ENCODE data around the gene ZNF524.
"Not testable (repeated sequence)": the region's sequence is repeated elsewhere in the genome, so short reads cannot be mapped to it uniquely, and the experiment has no call there.

The ZNF524 gene

DNA sequence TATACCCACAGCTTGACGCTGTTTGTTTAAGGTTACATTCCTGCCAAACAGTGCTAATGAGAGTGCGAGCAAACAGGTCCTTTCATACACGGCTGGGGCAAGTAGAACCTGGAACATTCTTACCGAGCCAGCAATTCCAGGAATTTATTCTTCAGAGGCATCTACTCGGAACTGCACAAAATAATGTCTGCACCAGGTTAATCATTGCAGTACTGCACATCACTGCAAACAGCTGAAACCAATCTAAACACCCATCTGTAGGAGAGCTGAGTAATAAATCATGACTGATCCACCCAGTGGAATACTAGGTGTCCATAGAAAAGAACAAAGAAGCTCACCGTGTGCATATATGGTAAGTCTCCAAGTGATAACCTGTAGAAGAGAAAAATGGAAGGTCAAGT, 18.3 kb upstream of the ZNF524 start:
- no peak for DNase-seq

DNA sequence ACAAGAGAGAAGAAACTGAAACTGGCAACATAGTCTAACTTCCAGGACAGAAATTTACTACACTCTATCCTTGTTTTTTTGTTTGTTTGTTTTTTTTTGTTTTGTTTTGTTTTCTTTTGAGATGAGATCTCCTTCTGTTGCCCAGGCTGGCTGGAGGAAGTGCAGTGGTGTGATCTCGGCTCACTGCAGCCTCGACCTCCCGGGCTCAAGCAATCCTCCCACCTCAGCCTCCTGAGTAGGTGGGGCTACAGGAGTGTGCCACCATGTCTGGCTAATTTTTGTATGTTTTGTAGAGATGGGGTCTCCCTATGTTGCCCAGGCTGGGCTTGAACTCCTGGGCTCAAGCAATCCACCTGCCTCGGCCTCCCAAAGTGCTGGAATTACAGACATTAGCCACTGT, 17.8 kb upstream of the ZNF524 start:
- DNase-seq: not testable (repeated sequence)

DNA sequence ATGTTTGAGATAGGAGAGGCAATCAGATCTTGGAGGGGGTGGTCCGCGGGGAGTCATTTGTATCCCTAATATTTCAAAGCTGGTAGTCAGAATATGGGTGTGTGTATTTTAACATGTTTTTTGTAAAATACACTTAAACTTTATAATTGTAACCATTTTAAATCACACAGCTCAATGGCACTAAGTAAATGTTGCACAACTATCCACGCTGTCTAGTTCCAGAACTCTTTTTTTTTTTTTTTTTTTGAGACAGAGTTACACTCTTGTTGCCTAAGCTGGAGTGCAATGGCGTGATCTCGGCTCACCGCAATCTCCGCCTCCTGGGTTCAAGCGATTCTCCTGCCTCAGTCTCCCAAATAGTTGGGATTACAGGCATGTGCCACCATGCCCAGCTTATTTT, 16.2 kb upstream of the ZNF524 start:
- not testable (repeated sequence) for DNase-seq

DNA sequence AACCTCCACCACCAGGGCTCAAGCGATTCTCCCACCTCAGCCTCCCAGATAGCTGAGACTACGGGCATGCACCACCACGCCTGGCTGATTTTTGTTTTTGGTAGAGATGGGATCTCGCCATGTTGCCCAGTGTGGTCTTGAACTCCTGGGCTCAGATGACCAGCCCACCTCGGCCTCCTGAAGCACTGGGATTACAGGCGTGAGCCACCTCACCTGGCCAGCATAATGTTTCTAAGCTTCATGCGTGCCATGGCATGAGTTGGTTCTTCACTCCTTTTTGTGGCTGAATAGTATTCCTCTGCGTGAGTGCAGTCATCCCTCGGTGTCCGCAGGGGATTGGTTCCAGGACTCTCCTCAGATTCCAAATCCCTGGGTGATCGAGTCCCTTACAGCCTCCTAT, 15.2 kb upstream of the ZNF524 start:
- DNase-seq: no peak

DNA sequence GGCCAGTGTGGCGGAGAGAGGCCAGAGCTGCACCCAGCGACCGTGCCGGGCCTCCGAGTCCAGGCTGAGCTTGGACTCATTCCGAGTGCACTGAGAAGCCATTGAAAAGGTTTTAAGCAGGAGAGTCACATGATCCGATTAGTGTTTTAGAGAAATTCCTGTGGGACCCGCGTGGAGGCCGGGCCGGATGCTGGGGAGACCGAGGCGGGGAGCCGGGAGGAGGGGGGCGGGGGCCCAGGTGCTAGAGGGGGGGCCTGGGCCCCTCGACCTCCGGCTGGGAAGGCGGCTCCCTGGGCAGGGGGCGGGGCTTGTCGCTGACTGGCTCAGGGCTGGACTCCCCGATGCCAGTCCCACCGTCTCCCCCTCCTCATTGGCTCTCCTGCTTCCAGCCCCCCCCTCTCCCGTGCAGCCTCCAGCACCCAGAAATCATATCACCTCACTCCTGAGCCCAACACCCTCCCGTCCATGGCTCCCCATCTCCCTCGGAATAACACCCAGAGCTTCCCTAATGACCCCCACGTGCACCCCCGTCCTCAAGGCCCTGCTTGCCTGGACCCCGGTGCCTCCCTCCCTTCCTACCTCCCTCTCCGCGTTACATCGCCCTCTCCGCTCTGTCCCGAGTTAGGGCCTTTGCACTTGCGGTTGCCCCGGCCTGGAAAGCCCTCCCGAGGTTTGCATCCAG, 14.3 kb upstream of the ZNF524 start:
- peak; percentile 92 to 94 for DNase-seq

DNA sequence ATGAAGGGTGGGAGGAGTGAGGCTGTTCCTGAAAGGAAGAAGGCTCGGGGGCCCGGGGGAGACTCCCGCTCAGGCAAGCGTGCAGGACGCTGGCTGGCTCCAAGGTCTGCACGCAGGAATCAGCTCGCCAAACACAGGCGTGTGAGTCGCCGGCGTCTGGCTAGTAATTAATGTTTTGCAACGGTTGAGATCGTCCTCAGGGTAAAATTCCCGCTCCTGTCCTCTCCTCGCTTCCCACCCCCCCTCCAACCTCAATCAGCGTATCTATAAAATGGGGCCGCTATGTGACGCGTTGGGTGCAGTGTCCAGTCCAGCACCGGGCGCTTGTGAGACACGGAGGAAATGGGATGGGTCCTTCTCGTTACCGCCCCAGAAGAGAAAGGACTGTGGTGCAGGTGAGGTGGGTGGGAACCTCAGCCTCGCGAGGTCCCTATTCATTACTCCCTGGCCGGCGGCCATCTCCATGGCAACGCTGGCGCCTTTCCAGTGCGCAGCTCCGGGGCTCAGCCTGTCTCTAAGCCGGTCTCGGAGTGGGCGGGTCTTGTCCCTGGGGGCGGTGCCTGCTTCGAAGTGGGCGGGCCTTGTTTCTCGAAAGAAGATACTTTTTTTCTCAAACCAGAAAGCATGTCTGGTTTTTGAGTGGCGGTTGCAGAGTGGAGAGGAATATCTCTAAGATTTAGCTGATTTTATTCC, 13.0 kb upstream of the ZNF524 start:
- DNase-seq: peak; percentile 88 to 95

DNA sequence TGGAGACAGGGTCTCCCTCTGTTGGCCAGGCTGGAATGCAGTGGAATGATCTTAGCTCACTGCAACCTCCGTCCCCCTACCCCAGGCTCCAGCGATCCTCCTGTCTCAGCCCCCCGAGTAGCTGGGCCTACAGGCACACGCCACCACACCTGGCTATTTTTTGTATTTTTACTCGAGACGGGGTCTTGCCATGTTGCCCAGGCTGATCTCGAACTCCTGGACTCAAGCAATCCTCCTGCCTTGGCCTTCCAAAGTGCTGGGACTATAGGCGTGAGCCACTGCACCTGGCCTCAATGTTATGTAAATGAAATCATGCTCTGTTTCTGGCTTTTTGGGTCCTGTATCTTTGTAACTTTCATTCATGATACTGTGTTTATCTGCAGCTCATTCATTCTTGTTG, 11.3 kb upstream of the ZNF524 start:
- no peak for DNase-seq

DNA sequence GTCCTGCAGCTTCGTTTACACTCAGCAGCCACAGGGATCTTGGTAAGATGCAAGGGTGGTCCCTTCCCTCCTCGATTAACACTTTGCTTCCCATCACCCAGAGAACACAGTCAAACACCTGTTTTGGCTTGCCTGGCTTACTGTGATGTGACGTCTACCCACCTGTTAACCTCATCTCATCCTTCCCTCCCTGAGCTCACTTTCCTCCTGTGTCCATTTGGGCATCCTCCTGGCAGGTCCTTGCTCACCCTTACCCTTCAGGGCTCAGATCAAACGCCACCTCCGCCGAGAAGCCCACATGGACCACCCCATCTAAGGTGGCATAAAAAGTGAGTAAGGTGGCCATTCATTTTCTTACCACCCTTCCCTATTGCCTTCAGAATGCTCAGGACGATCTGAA, 10.0 kb upstream of the ZNF524 start:
- DNase-seq: no peak

DNA sequence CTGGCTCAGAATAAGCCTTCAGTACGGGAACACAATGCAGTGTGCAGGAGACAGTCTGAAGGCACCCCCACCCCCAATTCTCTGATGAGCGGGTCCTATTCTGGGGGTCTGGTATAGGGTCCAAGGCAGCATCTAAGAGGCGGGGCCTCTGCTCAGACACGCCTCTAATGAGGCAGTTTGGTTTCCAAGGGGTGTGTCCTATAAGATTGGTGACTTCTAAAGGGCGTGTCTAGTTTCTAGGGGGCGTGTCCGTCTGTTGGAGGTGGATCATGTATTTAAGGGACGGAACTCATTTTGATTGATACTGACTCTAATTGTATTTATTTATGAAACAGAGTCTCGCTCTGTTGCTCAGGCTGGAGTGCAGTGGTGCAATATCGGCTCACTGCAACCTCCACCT, 9.5 kb upstream of the ZNF524 start:
- no peak for DNase-seq

DNA sequence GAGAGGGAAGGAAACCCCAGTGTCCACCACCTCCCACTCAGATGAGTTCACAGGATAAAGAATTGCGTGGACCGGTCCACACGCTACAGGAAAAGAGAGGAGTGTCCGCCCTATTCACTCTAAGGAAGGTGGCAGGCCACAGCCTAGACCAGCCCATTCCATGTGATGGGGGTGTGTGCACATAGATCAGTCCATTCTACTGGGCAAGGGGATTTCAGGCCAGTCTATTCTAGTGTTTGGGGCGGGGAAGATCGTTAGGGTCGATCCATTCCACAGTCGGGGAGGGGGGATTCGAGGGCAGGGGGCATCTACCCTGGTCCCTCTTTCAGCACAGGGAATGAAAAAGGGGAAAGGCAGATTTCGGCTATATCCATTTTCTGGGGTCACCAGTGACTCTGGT, 8.5 kb upstream of the ZNF524 start:
- DNase-seq: no peak

DNA sequence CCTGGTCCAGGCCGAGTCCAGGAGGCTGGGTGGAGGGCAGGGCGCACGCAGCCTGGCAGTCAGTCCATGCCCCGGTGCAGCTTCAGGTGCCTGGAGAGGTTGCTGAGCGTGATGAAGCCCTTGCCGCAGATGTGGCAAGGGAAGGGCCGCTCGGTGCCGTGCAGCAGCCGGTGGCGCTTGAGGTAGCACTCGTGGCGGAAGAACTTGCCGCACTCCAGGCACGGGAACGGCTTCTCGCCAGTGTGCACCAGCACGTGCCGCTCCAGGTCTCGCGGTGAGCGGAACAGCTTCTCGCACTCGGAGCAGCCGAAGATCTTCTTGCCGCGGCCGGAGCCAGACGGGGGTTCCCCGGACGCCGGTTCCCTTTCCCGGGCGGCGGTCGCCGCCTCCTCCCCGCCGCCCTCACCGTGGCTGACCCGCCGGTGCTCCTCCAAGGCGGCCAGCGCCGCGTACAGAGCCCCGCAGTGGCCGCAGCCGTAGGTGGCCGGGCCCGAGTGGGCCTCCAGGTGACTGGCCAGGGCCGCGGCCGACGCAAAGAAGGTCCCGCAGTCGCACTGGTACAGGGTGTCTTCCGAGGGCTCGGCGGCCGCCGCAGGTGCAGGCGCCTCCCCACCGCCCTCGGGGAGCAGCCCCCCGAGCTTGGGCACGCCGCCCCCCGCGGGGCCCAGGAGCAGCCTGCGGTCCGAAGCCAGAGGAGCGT, 7.5 kb upstream of the ZNF524 start:
- DNase-seq: no peak

DNA sequence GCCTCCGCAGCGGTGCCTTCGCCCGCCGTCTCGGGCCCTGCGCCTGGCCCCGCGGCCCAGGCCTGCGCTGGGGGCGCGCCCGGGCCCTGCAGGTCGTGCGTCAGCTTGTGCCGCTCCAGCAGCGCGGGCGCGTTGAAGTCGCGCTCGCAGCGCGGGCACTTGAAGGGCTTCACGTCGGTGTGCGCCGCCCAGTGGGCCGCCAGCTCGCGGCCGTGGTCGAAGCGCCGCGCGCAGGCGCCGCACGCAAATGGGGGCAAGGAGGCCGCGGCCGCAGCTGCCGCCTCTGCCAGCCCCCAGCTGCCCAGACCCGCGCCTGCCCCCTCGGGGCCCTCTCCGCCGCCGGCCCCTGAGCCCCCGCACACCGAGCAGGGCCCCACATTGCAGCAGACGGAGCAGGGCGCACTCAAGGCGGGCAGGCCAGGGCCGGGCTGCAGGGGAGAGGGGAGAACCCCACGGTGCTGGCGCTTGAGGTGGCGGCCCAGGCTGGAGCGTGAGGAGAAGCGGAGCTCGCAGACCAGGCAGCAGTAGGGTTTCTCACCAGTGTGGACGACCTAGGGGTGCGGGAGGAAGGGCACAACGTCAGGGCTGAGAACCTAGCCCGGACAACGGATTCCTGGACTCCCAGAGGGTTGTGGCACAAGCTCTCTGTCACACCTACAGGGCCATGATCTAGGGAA, 6.9 kb upstream of the ZNF524 start:
- no peak for DNase-seq

DNA sequence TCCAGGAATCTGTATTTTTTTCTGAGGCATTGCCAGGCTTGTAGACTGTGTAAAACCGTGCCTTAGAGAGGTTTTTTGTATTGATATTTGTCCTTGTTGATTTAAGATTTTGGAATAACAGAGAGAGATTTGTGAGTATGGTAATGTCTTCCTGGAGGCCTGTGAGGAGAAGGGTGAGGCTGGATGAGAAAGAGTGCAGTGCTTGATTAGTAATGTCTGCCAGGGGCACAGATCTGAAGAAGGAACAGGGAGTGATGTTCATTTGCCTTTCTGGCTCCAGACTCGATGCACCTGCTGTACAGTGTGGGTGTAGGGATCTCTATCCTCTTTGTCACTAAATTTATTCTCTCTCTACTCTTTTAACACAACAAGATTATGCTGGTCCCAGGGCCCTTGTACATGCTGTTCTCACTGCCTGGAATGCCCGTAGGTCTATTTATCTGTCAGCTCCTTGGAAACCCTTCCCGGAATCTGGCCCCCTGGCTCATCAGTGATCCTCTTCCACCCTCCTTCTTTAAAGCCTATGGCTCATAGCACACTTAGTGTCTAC, 5.0 kb upstream of the ZNF524 start:
- DNase-seq: no peak

DNA sequence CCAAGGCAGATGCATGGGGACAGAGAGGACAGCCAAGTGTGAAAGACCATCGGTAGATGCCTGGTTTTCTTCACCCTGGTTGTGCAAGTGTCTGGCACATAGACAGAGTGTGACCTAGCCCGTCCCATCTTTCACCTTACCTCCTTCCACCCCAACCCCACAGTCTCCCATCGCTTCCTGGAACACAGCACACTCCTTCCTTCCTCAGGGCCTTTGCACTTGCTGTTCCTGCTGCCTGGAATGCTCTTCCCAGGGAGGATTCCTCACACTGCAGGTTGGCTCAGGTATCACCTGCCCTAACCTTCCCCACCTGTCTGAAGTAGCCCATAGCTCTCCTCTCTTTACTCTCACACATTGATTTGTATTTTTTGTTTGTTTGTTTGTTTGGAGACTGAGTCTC, 3.8 kb upstream of the ZNF524 start:
- DNase-seq: no peak

DNA sequence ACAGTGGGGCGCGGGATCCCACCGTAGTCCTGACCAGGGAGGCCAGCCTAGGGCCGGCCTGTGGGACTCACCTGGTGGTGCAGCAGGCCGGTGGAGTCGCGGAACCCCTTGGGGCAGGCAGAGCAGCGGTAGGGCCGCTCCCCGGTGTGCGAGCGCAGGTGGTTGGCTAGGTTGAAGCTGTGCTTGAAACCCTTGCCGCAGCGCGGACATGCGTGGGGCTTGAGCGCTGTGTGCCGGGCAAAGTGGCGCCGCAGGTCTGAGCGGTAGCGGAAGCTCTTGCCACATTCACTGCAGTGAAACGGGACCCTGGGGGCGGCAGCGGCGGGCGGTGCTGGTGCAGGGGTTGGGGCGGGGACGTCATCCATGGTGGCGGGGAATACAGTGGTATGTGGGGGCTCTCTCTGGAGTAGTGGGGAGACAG, 2.6 kb upstream of the ZNF524 start:
- DNase-seq: no peak

DNA sequence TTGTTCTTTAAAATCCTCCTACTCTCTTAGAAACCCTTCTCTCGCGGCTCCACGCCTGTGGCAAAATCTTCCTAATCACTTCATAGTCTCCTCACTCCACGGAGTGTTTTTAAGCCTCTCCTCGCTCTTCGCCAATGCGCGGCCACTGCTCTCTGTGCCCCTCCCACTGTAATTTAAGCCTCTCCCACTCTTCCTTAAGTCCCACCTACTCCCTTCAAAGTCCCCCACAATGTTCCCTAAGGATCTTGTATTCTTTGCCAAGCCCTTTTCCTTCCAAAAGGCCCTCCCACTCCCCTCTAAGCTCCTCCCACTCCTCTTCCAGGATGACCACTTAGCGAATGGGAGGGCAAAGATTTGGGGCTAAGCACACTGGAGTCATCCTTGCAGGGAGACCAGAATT, 2.1 kb upstream of the ZNF524 start:
- DNase-seq: no peak

DNA sequence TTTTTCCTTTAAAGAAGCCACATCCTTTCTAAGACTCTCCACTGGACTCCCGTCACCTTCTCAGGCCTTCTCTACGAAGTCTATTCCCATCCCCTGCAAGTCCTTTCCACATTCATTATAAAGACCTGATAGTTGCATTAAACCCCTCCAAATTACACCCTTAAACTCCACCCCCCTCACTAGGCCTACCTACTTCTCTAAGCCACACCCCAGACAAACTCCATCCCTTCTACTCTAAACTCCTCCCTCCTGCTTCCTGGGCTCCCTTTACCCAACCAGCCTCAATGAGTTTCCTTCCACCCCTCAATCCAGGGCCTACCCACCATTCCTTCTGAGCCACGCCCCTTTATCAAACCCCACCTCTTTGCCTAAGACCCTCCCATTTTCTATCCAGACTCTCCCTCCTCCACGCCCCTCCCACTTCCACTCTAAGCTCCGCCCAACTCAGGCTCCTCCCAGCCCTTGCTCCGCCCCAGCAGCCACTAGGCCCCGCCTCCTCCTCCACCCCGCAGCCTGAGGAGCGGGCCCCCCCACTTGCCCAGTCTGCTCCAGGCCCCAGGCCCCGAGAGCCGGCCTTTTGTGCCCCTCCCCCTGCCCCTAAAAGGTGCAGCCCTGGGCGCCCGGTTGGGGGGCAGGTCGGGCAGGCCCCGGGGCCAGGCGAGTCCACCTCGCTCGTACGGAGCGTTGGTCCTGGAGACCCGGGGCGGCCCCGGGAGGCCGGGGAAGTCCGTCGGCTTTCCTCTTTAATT, 1.2 kb upstream of the ZNF524 start:
- DNase-seq: peak; percentile 88

DNA sequence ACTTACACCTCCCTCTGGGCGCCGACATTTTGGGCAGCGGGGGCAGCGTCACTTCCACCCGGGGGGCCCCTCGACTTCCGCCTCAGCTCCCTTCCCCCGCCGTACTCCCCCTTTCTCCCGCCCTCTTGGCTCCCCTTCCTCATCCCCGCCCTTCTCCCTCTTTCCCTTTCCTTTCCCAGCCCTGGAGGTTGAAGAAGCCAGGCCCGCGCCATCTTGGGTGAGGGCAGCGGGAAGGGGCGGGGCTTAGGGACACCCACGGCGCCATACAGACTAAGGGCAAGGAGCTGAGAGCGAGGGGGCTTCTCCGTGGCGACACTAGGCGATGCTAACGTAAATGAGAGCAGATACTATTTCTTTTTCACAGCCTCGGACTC, 633 bp upstream of the ZNF524 start, which contains the start of gene FIZ1:
Gene FIZ1, minus strand, starts transcription at position 50 of the 374 bp plus-strand sequence. CDS start 1,652 bp downstream, outside the sequence.
- DNase-seq: peak; percentile 99 to 100

DNA sequence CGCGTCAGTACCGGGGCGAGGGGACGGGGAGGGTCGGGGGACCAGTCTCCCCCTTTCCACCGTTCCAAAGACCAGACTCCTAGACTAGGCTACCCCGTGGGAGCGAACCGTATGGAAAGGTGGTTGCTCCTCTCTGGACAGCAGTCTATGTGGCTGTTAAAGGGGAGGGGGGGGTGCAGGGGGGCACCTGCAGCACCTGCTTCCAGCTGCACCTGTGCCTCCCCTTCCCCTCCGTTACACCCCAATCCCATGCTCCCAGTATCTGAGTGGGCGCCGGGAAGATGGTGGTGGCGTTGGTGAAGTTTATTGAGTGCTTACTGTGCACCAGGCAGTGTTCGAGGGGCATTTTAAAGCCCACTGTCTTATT, 557 bp downstream of the ZNF524 start:
- DNase-seq: no peak

DNA sequence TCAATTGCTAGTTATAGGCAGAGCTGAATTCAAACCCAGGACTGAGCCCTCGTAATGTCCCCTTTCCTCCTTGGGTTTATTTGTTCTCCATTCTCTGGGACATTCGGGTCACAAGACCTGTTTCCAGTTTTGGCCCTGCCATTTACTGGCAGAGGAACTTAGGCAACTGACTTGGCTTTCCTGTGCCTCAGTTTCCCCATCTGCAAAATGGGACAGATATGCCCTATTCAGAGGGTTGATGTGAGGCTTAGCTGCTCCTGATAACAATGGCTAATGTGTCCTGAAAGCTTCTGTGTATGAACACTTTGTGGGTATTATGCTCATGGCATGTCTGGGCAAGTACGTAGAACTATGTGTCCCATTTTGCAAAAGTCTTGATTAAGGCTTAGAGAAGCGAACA, 996 bp downstream of the ZNF524 start:
- peak in 1 of 2 experiments; percentile 41 for DNase-seq

DNA sequence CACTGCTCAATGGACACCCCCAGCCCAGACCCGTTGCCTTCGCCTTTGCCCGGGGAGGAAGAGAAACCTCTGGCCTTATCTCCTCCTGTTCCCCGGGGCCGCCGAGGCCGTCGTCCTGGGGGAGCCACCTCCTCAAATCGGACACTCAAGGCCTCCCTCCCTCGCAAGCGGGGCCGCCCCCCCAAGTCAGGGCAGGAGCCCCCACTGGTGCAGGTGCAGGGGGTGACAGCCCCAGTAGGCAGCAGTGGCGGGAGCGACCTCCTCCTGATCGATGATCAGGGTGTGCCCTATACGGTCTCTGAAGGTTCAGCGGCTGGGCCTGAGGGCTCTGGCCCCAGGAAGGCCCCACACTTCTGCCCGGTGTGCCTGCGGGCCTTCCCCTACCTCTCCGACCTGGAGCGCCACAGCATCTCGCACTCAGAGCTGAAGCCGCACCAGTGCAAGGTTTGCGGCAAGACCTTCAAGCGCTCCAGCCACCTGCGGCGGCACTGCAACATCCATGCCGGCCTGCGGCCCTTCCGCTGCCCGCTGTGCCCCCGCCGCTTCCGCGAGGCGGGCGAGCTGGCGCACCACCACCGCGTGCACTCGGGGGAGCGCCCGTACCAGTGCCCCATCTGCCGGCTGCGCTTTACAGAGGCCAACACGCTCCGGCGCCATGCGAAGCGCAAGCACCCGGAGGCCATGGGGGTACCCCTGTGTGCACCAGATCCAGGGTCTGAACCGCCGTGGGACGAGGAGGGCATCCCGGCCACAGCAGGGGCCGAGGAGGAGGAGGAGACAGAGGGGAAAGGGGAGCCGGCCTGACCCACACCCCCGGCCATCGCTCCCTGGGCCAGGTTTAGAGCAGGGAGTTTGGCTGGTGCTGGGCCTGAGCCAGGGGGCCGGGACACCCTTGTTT, 2.3 kb downstream of the ZNF524 start:
- DNase-seq: no peak

All from NCI-H524 (cell line).